ENCODE results near the gene SPATA33.

Gene SPATA33

GRCh38 chr16:89716493-89716892, 58.9 kb downstream of the SPATA33 start:
- CTCF ChIA-PET = no interaction called here
- TF ChIP-seq BHLHE40 (IDR thresholded peaks at IDR 0.05; ENCODE audit: borderline replicate concordance) = no peak
- TF ChIP-seq FOXK2 (IDR thresholded peaks at IDR 0.05) = no peak
- TF ChIP-seq NFRKB (IDR thresholded peaks at IDR 0.05) = no peak
- TF ChIP-seq HDGF (IDR thresholded peaks at IDR 0.05; ENCODE audit: borderline replicate concordance) = no peak
- no peak for TF ChIP-seq FOXM1 (IDR thresholded peaks at IDR 0.05; ENCODE audit: borderline replicate concordance)
- TF ChIP-seq PKNOX1 (IDR thresholded peaks at IDR 0.05) = no peak
- no peak for TF ChIP-seq CTBP1 (IDR thresholded peaks at IDR 0.05; ENCODE audit: borderline replicate concordance)
- TF ChIP-seq TARDBP (IDR thresholded peaks at IDR 0.05) = no peak
- no peak for TF ChIP-seq ELF4 (IDR thresholded peaks at IDR 0.05)
- no peak for TF ChIP-seq FOXA1 (IDR thresholded peaks at IDR 0.05)
- no peak for TF ChIP-seq SP1 (IDR thresholded peaks at IDR 0.05)
- TF ChIP-seq ZNF384 (IDR thresholded peaks at IDR 0.05) = no peak
- no peak for TF ChIP-seq ARNT (IDR thresholded peaks at IDR 0.05)
- TF ChIP-seq SUZ12 (IDR thresholded peaks at IDR 0.05) = no peak
- POLR2A ChIA-PET = interaction anchor here (2.2 kb wide), 1 partner anchor 10 kb away, joined by 14 read pairs; no protein-coding TSS in a partner anchor
- no peak for DNase-seq (ENCODE audit: extremely low spot score)

- POLR2A ChIA-PET = interaction anchor here (2.2 kb wide), 1 partner anchor 10 kb away, joined by 14 read pairs; no protein-coding TSS in a partner anchor
- no peak for DNase-seq (ENCODE audit: extremely low spot score)
- CTCF ChIA-PET = interaction anchor here (0.7 kb wide), 1 partner anchor 12 kb away, joined by 5 read pairs; no protein-coding TSS in a partner anchor
- TF ChIP-seq ZNF384 (IDR thresholded peaks at IDR 0.05) = no peak
- TF ChIP-seq L3MBTL2 (conservative IDR thresholded peaks at IDR 0.05) = no peak
- TF ChIP-seq ARNT (IDR thresholded peaks at IDR 0.05) = no peak
- TF ChIP-seq LEF1 (IDR thresholded peaks at IDR 0.05; ENCODE audit: borderline replicate concordance) = no peak
- no peak for TF ChIP-seq FOXM1 (IDR thresholded peaks at IDR 0.05; ENCODE audit: borderline replicate concordance)
- no peak for TF ChIP-seq NFRKB (IDR thresholded peaks at IDR 0.05)
- no peak for TF ChIP-seq ELF4 (IDR thresholded peaks at IDR 0.05)
- TF ChIP-seq FOXK2 (IDR thresholded peaks at IDR 0.05) = no peak
- no peak for TF ChIP-seq SUZ12 (IDR thresholded peaks at IDR 0.05)
- TF ChIP-seq BHLHE40 (IDR thresholded peaks at IDR 0.05; ENCODE audit: borderline replicate concordance) = no peak
- TF ChIP-seq CTBP1 (IDR thresholded peaks at IDR 0.05; ENCODE audit: borderline replicate concordance) = no peak
- TF ChIP-seq SP1 (IDR thresholded peaks at IDR 0.05) = no peak
- no peak for TF ChIP-seq PKNOX1 (IDR thresholded peaks at IDR 0.05)
- TF ChIP-seq FOXA1 (IDR thresholded peaks at IDR 0.05) = no peak
- TF ChIP-seq HDGF (IDR thresholded peaks at IDR 0.05; ENCODE audit: borderline replicate concordance) = no peak
- TF ChIP-seq TARDBP (IDR thresholded peaks at IDR 0.05) = no peak
Measured at GRCh38 chr16:89716916-89717687, 59.5 kb downstream of the SPATA33 start.

GRCh38 chr16:89717688-89718505, 60.3 kb downstream of the SPATA33 start:
- TF ChIP-seq PKNOX1 (IDR thresholded peaks at IDR 0.05) = no peak
- TF ChIP-seq FOXK2 (IDR thresholded peaks at IDR 0.05) = no peak
- no peak for TF ChIP-seq TARDBP (IDR thresholded peaks at IDR 0.05)
- no peak for TF ChIP-seq SUZ12 (IDR thresholded peaks at IDR 0.05)
- no peak for TF ChIP-seq L3MBTL2 (conservative IDR thresholded peaks at IDR 0.05)
- no peak for TF ChIP-seq CTBP1 (IDR thresholded peaks at IDR 0.05; ENCODE audit: borderline replicate concordance)
- TF ChIP-seq HDGF (IDR thresholded peaks at IDR 0.05; ENCODE audit: borderline replicate concordance) = no peak
- TF ChIP-seq FOXM1 (IDR thresholded peaks at IDR 0.05; ENCODE audit: borderline replicate concordance) = no peak
- TF ChIP-seq SP1 (IDR thresholded peaks at IDR 0.05) = no peak
- TF ChIP-seq ZNF384 (IDR thresholded peaks at IDR 0.05) = no peak
- TF ChIP-seq FOXA1 (IDR thresholded peaks at IDR 0.05) = no peak
- TF ChIP-seq ARNT (IDR thresholded peaks at IDR 0.05) = no peak
- TF ChIP-seq LEF1 (IDR thresholded peaks at IDR 0.05; ENCODE audit: borderline replicate concordance) = no peak
- no peak for TF ChIP-seq NFRKB (IDR thresholded peaks at IDR 0.05)
- no peak for TF ChIP-seq BHLHE40 (IDR thresholded peaks at IDR 0.05; ENCODE audit: borderline replicate concordance)
- TF ChIP-seq ELF4 (IDR thresholded peaks at IDR 0.05) = no peak
- ChIA-PET CTCF (interaction anchor here (0.7 kb wide), 1 partner anchor 12 kb away, joined by 5 read pairs; no protein-coding TSS in a partner anchor), POLR2A (interaction anchor here (2.2 kb wide), 1 partner anchor 11 kb away, joined by 14 read pairs; no protein-coding TSS in a partner anchor)
- no peak for DNase-seq (ENCODE audit: extremely low spot score)

All from HEK293T (cell line).